Calu3 (cell line): ENCODE results near the gene FKBP11. TPM values are rescaled to one million over a fixed set of nuclear protein-coding genes. Genes with fewer than 3 reads are reported as not detected.
"Not testable (repeated sequence)": the region's sequence is repeated elsewhere in the genome, so short reads cannot be mapped to it uniquely, and the experiment has no call there.

ENCODE experiments used
- BruUV-seq: library from RNA; stranded (reverse); fragments of 400-500 nt; replicated peaks from 2 replicates; lab custom pipeline; 2021; lab: Mats Ljungman, UMichigan
- CTCF ChIA-PET: fragments of 300-600 bp; sonication (Branson Sonifier 250); formaldehyde crosslinking; loops from one replicate; lab custom pipeline; 2022; ENCODE audit warnings: antibody characterized with exemption; lab: Charles Lee
- DNase-seq: peaks from one replicate; pipeline ENCODE4 v3.0.0; 2022
- H3K27ac Mint-ChIP-seq: one replicate; pipeline ENCODE4 v1.8.0; 2022; ENCODE audit warnings: mixed read lengths; ENCODE audit not compliant: unreplicated experiment
- H3K27me3 Mint-ChIP-seq: one replicate; pipeline ENCODE4 v1.8.0; 2022; ENCODE audit warnings: mixed read lengths; ENCODE audit not compliant: unreplicated experiment
- H3K36me3 Mint-ChIP-seq: one replicate; pipeline ENCODE4 v1.8.0; 2022; ENCODE audit warnings: mild to moderate bottlenecking, moderate library complexity, mixed read lengths; ENCODE audit not compliant: insufficient read depth, unreplicated experiment
- H3K4me1 Mint-ChIP-seq: one replicate; pipeline ENCODE4 v1.8.0; 2022; ENCODE audit warnings: mild to moderate bottlenecking, low read depth, mixed read lengths; ENCODE audit not compliant: unreplicated experiment
- H3K4me3 Mint-ChIP-seq: one replicate; pipeline ENCODE4 v1.8.0; 2022; ENCODE audit warnings: mild to moderate bottlenecking, low read depth, moderate library complexity, mixed read lengths; ENCODE audit not compliant: unreplicated experiment
- H3K9me3 Mint-ChIP-seq: one replicate; pipeline ENCODE4 v1.8.0; 2022; ENCODE audit warnings: low read depth, mixed read lengths; ENCODE audit not compliant: unreplicated experiment
- CTCF ChIP-seq: fragments of 200-600 bp; IDR thresholded peaks from one replicate; pipeline ENCODE4 v1.8.0; 2022; ENCODE audit warnings: antibody characterized with exemption; ENCODE audit not compliant: unreplicated experiment
- intact Hi-C: fragments of 100-400 bp; cut with micrococcal nuclease; formaldehyde crosslinking; loops from one replicate; pipeline ENCODE4 v1.10.0; 2022; ENCODE audit not compliant: unreplicated experiment
- total RNA-seq: library from RNA; stranded (reverse); gene quantifications from 2 replicates; pipeline ENCODE4 v1.2.3, GENCODE V29; 2022

FKBP11 gene
- total RNA-seq, 1 experiment from 2014 or later: 21.4 TPM

- no peaks in the 10 kb centered on the region for H3K36me3 Mint-ChIP-seq
- H3K9me3 Mint-ChIP-seq: no peaks in the 10 kb centered on the region
- intact Hi-C loops: no loop called here
- H3K4me1 Mint-ChIP-seq: peaks cover 25% of the 10 kb centered on the region
- peaks cover 7% of the 10 kb centered on the region for H3K27me3 Mint-ChIP-seq
- H3K4me3 Mint-ChIP-seq: no peak overlapping the region
- DNase-seq: no peak
- TF ChIP-seq CTCF: no peak
- CTCF ChIA-PET: interaction anchor here (0.9 kb wide), 1 partner anchor 28 kb away, joined by 5 read pairs; the partner anchor contains the start of gene DDX23
- BruUV-seq: no TSS peak
- H3K27ac Mint-ChIP-seq: no peak overlapping the region
These were observed 44.6 kb downstream of the FKBP11 start for GRCh38 chr12:48880647-48881046.

DNA sequence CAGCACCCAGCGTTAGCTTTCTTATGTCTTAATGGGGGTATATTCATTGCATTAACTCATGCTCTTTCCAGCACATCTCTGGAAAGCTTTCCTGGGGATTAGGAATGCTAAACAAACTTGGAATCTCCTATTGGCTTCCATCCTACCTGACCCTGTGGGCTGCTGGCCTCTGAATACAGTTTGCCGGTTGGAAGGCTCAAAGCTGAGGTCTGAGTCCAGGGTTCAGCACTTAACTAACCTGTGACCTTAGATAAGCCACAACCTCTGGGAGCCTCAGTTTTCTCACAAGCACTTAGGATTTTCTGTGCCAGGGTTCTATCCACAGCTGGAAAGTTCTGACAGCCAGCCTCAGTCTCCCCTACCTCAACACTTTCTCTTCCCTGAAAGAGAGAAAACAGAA lies 46.7 kb downstream of the FKBP11 start:
- no TSS peak for BruUV-seq
- no peak for TF ChIP-seq CTCF
- Mint-ChIP-seq H3K4me1 (peaks cover 21% of the 10 kb centered on the region), H3K36me3 (no peaks in the 10 kb centered on the region), H3K27me3 (peaks cover 7% of the 10 kb centered on the region), H3K27ac (no peak overlapping the region), H3K9me3 (no peaks in the 10 kb centered on the region), H3K4me3 (no peak overlapping the region)
- intact Hi-C loops: no loop called here
- CTCF ChIA-PET: no interaction called here
- no peak for DNase-seq

- H3K36me3 Mint-ChIP-seq: no peaks in the 10 kb centered on the region
- H3K27ac Mint-ChIP-seq: no peak overlapping the region
- no peaks in the 10 kb centered on the region for H3K9me3 Mint-ChIP-seq
- H3K4me1 Mint-ChIP-seq: no peaks in the 10 kb centered on the region
- no peak for TF ChIP-seq CTCF
- DNase-seq: no peak
- intact Hi-C loops: no loop called here
- BruUV-seq: no TSS peak
- CTCF ChIA-PET: interaction anchor here (0.6 kb wide), 1 partner anchor 282 kb away, joined by 6 read pairs; no protein-coding TSS in a partner anchor
- H3K27me3 Mint-ChIP-seq: peaks cover 7% of the 10 kb centered on the region
- H3K4me3 Mint-ChIP-seq: no peak overlapping the region
These were observed 49.3 kb downstream of the FKBP11 start for GRCh38 chr12:48875944-48876515.

GRCh38 chr12:48873534-48873933 lies 51.8 kb downstream of the FKBP11 start:
- H3K27ac Mint-ChIP-seq, H3K27me3 Mint-ChIP-seq, H3K9me3 Mint-ChIP-seq, H3K4me1 Mint-ChIP-seq, H3K36me3 Mint-ChIP-seq, intact Hi-C loops, H3K4me3 Mint-ChIP-seq, DNase-seq, BruUV-seq: not testable (repeated sequence)
- CTCF ChIA-PET: interaction anchor here (0.7 kb wide), 1 partner anchor 17 kb away, joined by 4 read pairs; no protein-coding TSS in a partner anchor

DNA sequence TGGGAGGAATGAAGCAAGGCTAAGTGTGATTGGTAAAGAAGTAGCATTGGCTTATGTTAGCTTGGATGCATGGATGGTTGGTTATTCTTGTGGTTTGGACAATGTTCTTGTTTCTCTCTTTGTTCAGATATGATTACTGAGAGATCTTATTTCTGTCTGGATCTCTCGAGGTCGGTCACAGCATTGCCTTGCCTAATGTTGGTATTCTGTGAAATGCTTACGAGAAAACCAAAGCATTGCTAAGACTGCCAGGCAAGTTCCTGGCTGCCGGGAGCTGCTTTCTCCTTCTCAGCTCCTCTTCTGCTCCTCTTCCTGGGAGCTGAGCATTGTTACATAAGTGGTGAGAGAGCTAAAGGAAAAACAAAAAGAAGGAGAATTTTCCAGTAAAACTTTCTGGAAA lies 52.2 kb downstream of the FKBP11 start:
- no peak for TF ChIP-seq CTCF

More for the DNA sequence above, 52.2 kb downstream of the FKBP11 start:
- BruUV-seq: no TSS peak
- CTCF ChIA-PET: no interaction called here
- Mint-ChIP-seq H3K36me3 (no peaks in the 10 kb centered on the region), H3K4me1 (no peaks in the 10 kb centered on the region), H3K27ac (no peak overlapping the region), H3K4me3 (no peak overlapping the region), H3K27me3 (no peaks in the 10 kb centered on the region), H3K9me3 (no peaks in the 10 kb centered on the region)
- DNase-seq: no peak
- intact Hi-C loops: no loop called here
